ENCODE data around the gene NACC1. TPM values are rescaled to one million over a fixed set of nuclear protein-coding genes. Genes with fewer than 3 reads are reported as not detected.

NACC1 gene
- polyA plus RNA-seq, 6 donors from 2014 or later: 0.47 to 1.4 (median 0.67) TPM

DNA sequence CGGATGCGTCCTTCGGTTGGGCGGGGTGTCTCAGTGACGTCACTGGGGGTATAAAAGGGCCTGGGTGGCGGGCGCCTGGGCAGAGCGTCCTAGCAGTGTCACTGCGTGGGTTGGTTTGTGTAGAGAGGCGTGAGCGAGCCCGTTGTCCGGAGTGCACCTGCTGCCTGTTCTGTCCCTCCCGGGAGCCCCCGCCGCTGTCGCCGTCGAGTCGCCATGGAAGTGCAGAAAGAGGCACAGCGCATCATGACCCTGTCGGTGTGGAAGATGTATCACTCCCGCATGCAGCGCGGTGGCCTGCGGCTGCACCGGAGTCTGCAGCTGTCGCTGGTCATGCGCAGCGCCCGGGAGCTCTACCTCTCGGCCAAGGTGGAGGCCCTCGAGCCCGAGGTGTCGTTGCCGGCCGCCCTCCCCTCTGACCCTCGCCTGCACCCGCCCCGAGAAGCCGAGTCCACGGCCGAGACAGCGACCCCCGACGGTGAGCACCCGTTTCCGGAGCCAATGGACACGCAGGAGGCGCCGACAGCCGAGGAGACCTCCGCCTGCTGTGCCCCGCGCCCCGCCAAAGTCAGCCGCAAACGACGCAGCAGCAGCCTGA is 35.0 kb downstream of the NACC1 start:
- peaks cover 0 to 3% (median 0%) of the 10 kb centered on the region in 3 donors for H3K27me3 Mint-ChIP-seq
- peaks cover 47 to 86% (median 55%) of the 10 kb centered on the region in 3 donors for H3K4me1 Mint-ChIP-seq
- DNase-seq (peak; percentile 98), ATAC-seq (ENCODE audit: low read depth in 2 of 2) (peak; percentile 17 to 22)
- peak overlapping the region; percentile 99 to 100 (median 100) for H3K27ac Mint-ChIP-seq
- peak overlapping the region; percentile 89 to 99 (median 98) for H3K4me3 Mint-ChIP-seq
- H3K36me3 Mint-ChIP-seq: peaks cover 17 to 24% of the 10 kb centered on the region in 2 donors
- peaks cover 0 to 6% (median 0%) of the 10 kb centered on the region in 7 donors for H3K9me3 Mint-ChIP-seq

DNA sequence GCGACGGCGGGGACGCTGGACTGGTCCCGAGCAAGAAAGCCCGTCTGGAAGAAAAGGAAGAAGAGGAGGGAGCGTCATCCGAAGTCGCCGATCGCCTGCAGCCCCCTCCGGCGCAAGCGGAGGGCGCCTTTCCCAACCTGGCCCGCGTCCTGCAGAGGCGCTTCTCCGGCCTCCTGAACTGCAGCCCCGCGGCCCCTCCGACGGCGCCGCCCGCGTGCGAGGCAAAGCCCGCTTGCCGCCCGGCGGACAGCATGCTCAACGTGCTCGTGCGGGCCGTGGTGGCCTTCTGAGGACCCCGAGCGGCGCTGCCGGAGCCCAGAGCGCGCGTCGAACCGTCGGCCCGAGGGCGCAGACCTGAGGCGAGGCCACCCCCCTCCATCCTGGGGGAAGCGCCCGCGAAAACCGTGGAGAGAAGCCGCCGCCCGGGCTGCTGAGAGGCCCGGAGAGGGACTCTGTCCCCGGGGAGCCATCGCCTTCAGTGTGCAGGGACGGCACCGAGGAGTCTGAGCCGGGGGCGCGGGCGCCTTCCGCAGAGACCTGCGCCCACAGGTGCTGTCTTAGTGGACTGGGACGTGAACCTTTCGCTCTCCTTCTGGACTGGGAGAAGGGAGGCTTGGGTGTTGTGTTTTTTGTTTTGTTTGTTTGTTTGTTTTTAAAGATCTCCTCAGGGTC is 35.6 kb downstream of the NACC1 start:
- peak overlapping the region; percentile 89 to 99 (median 98) for H3K4me3 Mint-ChIP-seq
- no peak for ATAC-seq (ENCODE audit: low read depth in 2 of 2)
- H3K27ac Mint-ChIP-seq: peak overlapping the region; percentile 99 to 100 (median 100)
- DNase-seq: peak; percentile 41
- H3K36me3 Mint-ChIP-seq: peaks cover 17 to 24% of the 10 kb centered on the region in 2 donors
- peaks cover 0 to 6% (median 0%) of the 10 kb centered on the region in 7 donors for H3K9me3 Mint-ChIP-seq
- peaks cover 0 to 3% (median 0%) of the 10 kb centered on the region in 3 donors for H3K27me3 Mint-ChIP-seq
- peaks cover 47 to 85% (median 56%) of the 10 kb centered on the region in 3 donors for H3K4me1 Mint-ChIP-seq

DNA sequence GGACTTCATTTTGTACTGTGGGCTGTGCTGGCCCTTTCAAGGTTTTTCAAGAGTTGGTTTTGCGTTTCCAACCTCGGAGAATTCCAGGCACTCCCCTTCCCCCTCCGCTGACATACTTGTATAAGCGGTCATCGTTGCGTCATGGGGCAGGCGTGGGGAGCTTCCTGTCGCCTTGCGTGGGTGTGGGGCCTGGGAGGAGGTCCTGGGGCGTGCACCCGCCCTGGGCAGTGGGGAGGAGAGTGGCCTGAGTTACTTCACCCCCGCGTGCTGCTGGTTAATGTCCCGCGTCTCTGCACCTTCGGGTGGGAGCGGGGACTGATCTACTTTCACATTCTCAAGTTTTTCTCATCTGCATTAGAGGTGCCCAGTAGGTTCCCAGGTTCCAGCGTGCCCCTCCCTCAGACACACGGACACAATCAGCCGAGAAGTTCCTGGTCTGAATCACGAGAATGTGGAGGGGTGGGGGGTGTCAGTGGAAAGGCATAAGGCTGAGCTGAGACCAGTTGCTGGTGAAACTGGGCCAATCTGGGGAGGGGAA is 36.2 kb downstream of the NACC1 start:
- H3K4me1 Mint-ChIP-seq: peaks cover 47 to 79% (median 52%) of the 10 kb centered on the region in 3 donors
- DNase-seq: peak; percentile 59
- H3K9me3 Mint-ChIP-seq: peaks cover 0 to 6% (median 0%) of the 10 kb centered on the region in 7 donors
- peak overlapping the region; percentile 99 to 100 (median 100) for H3K27ac Mint-ChIP-seq
- no peak for ATAC-seq (ENCODE audit: low read depth in 2 of 2)
- peaks cover 17 to 24% of the 10 kb centered on the region in 2 donors for H3K36me3 Mint-ChIP-seq
- peak overlapping the region; percentile 89 to 99 (median 98) for H3K4me3 Mint-ChIP-seq
- peaks cover 0 to 3% (median 0%) of the 10 kb centered on the region in 3 donors for H3K27me3 Mint-ChIP-seq

DNA sequence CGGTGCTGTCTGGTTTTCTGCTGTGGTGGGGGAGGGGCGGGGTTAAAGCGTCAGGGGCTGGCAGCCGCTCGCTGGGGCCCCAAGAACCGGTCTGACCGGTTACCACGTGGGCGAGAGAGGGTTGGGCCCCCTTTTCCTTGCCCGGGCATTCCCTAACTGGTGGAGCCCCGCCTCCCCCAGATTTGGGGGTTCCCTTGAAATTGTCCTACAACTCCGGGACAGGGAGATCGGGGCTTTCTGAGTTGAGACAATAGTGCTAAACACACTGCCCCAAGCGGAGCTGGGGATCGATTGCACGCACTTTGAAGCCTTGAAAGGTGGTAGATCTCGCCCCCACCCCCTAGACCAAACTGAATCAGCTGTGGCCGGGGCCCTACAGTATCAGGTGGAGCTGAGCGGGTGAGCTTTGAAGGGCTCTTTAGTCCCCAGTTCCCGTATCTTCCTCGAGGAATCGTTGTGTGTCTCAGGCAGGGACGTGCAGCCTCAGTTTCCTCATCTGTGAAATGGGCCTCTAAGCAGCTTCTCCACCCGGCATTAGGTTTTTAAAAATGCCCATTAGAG is 36.9 kb downstream of the NACC1 start:
- Mint-ChIP-seq H3K27me3 (peaks cover 0 to 3% (median 0%) of the 10 kb centered on the region in 3 donors), H3K27ac (peak overlapping the region; percentile 99 to 100 (median 100)), H3K4me3 (peak overlapping the region; percentile 89 to 99 (median 98)), H3K36me3 (peaks cover 17 to 24% of the 10 kb centered on the region in 2 donors), H3K9me3 (peaks cover 0 to 6% (median 0%) of the 10 kb centered on the region in 7 donors), H3K4me1 (peaks cover 50 to 74% (median 52%) of the 10 kb centered on the region in 3 donors)
- ATAC-seq (ENCODE audit: low read depth in 2 of 2): peak; percentile 15 to 18
- DNase-seq: peak; percentile 79

DNA sequence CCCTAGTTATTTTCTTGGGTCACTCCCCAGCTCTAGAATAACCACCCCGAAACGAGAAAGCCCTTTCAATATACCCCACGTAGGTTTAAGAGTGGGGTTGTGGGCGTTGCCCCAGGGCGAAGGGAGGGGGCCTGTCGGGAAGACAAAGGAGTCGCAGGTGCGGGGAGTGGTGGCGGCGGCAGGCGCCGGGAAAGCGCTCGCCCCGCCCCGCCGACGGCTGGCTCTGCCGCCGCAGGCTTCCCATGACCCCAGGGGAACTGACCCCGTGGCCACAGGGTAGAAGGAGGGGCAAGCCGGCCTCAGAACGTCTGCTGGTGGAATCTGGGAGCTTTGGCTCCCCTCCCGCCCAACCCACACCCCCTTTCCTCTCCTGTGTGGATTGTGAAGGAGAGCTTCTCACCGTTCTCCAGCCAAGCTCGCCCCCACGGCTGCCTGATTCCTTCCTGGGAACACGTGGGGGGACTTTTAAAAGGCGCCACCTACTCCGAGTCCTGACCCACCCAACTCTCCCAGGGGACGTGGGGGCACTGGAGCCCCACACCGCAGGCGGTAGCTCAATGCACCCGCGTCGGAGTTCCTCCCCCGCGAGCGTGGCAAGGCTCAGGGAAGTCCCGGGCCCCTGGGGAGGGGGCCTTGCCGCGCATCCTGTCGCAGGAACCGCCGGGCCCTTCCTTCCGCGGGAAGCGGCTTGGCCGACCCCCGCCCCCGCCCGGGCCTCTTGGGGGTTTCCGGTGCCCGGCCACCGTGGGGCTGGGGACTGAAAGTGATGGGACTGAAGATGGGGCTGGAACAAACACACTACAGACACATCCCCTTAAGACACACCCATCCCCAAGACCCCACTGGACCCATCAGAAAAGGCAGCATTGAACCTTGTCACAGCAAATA is 37.7 kb downstream of the NACC1 start:
- Mint-ChIP-seq H3K4me3 (peak overlapping the region; percentile 89 to 99 (median 98)), H3K9me3 (peaks cover 0 to 6% (median 0%) of the 10 kb centered on the region in 7 donors), H3K36me3 (peaks cover 17 to 24% of the 10 kb centered on the region in 2 donors), H3K27me3 (peaks cover 0 to 3% (median 0%) of the 10 kb centered on the region in 3 donors), H3K4me1 (peaks cover 49 to 67% (median 54%) of the 10 kb centered on the region in 3 donors), H3K27ac (peak overlapping the region; percentile 99 to 100 (median 100))
- peak; percentile 99 for DNase-seq
- ATAC-seq (ENCODE audit: low read depth in 2 of 2): peak; percentile 53 to 55

DNA sequence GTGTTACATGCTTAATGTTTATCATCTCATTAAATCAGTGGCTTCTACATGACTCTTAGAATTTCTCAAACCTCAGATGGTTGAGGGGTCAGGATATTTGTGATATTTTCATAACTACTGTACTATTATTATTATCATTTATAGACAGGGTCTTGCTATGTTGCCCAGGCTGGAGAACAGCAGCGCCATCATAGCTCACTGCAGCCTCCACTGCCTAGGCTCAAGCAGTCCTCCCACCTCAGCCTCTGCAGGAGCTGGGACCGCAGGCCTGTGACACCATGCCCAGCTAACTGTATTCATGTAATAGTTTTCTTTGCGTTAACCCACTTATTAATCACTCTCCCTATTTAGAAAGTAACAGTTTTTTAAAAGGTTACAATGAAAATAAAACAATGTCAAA is 41.6 kb downstream of the NACC1 start:
- H3K9me3 Mint-ChIP-seq: no peaks in the 10 kb centered on the region
- H3K4me1 Mint-ChIP-seq: peaks cover 54 to 78% (median 67%) of the 10 kb centered on the region in 3 donors
- H3K27me3 Mint-ChIP-seq: peaks cover 0 to 2% (median 0%) of the 10 kb centered on the region in 3 donors
- peaks cover 1 to 5% of the 10 kb centered on the region in 2 donors for H3K36me3 Mint-ChIP-seq
- DNase-seq (no peak), ATAC-seq (ENCODE audit: low read depth in 2 of 2) (no peak)
- H3K27ac Mint-ChIP-seq: peak overlapping the region in 4 of 6 donors; percentile 49 to 94 (median 52)
- peak overlapping the region in 5 of 8 donors; percentile 6 to 67 (median 35) for H3K4me3 Mint-ChIP-seq

DNA sequence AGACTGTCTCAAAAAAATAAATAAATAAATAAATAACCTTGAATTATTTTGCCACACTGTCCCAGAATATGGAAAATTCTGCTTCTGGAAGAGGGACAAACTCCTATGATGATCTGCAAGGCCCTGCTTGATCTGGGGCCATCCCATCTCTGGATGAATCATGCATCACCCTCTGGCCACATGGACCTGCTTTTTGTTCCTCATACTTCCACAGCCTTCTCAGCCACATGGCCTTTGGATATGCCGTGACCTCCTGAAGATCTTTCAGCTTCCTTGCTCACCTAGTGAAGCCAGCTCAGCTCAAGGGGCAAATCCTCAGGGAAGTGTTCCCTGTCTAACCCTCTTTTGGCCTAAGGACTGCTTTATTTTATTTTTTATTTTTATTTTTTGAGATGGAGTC is 42.5 kb downstream of the NACC1 start:
- Mint-ChIP-seq H3K27me3 (no peaks in the 10 kb centered on the region), H3K36me3 (no peaks in the 10 kb centered on the region), H3K27ac (peak overlapping the region in 3 of 6 donors; percentile 29 to 94 (median 61)), H3K4me3 (peak overlapping the region in 6 of 8 donors; percentile 20 to 73 (median 50)), H3K9me3 (no peaks in the 10 kb centered on the region), H3K4me1 (peaks cover 57 to 82% (median 67%) of the 10 kb centered on the region in 3 donors)
- ATAC-seq (ENCODE audit: low read depth in 2 of 2) (no peak), DNase-seq (no peak)

DNA sequence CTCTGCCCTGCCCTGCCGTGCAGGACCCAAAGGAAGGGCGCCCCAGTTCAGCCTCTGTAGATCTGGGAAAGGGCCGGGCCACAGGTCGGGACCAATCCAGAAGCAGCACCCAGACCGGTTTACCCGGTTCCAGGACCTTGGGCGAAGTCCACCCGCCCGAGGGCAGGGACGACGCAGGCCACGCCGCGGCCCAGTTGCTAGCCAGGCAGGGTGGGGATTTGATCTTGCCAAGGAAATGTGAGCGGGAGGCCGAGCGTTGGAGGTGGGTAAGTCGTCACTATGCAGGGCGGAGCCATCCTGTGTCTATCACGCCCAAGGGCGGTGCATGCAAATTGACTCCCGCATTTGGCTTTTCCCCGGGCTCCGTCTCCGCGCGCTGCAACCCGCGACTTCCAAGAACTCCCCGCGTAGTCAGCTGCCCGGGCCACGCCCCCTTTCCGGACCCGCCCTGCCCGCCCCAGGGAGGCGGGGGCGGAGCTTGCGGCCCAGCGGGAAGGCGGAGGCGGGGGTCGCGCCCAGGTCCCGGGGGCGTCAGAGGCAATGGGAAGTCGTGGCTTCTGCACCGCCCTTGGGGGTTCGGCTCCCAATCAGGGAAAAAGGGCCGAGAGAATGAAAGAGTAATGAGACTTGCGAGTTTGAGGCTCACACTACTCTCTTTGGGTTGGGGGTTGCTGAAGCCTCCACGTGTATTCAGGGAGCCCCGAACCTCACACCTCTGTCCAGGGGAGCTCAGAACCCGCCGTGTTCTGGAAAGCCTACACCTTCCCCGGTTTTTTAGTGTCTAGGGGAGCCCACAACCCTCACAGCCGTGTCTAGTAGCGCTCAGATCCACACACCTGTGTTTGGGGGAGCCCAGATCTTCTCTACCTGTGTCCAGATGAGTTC is 44.9 kb downstream of the NACC1 start:
- no peaks in the 10 kb centered on the region for H3K27me3 Mint-ChIP-seq
- H3K27ac Mint-ChIP-seq: peak overlapping the region; percentile 94 to 99 (median 98)
- DNase-seq (peak; percentile 72), ATAC-seq (ENCODE audit: low read depth in 2 of 2) (peak; percentile 52)
- H3K9me3 Mint-ChIP-seq: peaks cover 0 to 1% (median 0%) of the 10 kb centered on the region in 7 donors
- H3K36me3 Mint-ChIP-seq: no peaks in the 10 kb centered on the region
- peaks cover 48 to 85% (median 66%) of the 10 kb centered on the region in 3 donors for H3K4me1 Mint-ChIP-seq
- peak overlapping the region; percentile 82 to 94 (median 91) for H3K4me3 Mint-ChIP-seq

DNA sequence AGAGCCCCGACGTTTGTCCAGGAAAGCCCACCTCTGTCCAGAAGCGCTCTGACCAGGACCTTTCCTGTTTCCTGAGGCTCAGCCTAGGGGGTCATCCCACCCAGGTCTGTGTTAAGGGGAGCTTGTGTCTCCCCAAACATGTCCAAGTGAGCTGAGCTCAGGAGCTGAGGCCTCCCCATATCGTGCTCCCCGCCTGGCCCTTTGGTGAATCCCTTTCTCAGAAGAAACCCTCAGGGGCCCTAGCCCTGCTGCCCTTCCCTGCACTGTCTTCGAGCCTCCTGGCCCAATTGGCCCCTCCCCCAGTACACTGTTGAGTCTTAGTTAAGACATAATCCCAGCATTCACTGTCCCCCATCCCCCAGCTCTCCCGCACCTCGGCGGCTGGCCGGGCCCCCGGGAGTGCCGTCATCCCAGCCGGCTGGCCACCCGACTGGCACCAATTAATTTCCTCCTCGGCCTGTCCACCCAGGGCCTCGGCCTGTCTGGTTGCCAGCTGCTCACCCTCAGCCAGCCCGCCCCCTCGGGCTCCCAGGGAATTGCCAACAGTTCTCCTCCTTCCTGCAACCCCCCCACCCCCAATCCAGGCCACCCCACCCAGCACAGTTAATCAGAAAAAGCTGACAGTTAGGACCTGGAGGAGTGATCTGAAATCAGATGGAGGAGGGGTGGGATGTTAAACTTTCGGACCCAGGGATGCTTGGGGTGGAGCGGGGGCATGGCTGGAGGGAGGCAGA is 45.7 kb downstream of the NACC1 start:
- H3K4me3 Mint-ChIP-seq: peak overlapping the region; percentile 82 to 94 (median 88)
- DNase-seq (peak; percentile 47), ATAC-seq (ENCODE audit: low read depth in 2 of 2) (peak; percentile 26 to 29)
- H3K36me3 Mint-ChIP-seq: no peaks in the 10 kb centered on the region
- peaks cover 43 to 85% (median 66%) of the 10 kb centered on the region in 3 donors for H3K4me1 Mint-ChIP-seq
- H3K27ac Mint-ChIP-seq: peak overlapping the region; percentile 94 to 99 (median 98)
- H3K9me3 Mint-ChIP-seq: peaks cover 0 to 1% (median 0%) of the 10 kb centered on the region in 7 donors
- no peaks in the 10 kb centered on the region for H3K27me3 Mint-ChIP-seq

DNA sequence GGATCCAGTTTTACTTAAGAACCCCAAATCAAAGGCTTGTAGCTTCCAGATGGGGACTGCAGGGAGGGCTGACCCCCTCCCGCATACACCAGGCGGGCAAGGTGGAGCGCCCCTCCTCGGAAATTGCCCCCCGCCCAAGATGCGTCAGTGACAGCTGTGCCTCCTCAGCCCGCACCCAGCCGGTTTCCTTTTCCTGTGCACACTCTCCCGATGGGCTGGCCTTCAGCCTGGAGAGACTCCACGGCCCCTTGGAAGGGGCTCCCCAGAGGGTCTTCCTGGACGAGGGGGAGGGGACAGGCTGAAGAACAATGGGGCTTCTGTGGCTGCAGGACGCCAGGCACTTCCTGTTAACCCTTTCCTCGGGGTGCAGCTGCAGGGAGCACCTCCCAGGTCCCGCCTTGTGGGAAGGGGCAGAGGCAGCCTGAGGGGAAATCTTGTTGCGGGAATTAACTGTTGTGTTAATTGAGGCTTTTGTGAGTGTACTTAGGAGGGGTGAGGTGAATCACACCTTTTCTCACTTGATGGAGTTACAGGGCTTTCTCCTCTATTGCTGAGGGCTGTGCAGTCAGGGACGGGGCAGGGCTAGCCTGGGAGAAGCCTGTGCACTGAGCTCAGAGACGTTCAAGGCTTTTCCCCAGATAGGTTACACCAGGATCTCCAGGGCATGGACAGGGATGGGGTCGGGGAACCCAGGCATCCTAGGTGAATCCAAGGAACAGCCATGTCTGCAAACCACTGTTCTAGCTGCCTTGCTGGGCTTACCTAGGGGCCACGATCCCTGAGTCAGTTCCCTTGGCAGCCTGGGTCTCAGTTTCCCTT is 46.5 kb downstream of the NACC1 start:
- Mint-ChIP-seq H3K4me3 (peak overlapping the region; percentile 66 to 94 (median 88)), H3K36me3 (no peaks in the 10 kb centered on the region), H3K27me3 (no peaks in the 10 kb centered on the region), H3K9me3 (peaks cover 0 to 1% (median 0%) of the 10 kb centered on the region in 7 donors), H3K4me1 (peaks cover 51 to 85% (median 73%) of the 10 kb centered on the region in 3 donors), H3K27ac (peak overlapping the region; percentile 89 to 99 (median 96))
- DNase-seq: peak; percentile 63
- peak; percentile 6 to 8 for ATAC-seq (ENCODE audit: low read depth in 2 of 2)
